Activated B cell treated with CpG ODN at 0.5 μM for 24 hours (primary cell): ENCODE data around the gene WNT11. TPM values are rescaled to one million over a fixed set of nuclear protein-coding genes. Genes with fewer than 3 reads are reported as not detected.
A peak's percentile ranks its signal among the peaks of the same experiment; 100 is the strongest.

Experiments used
- ATAC-seq: fragments of 200-7000 bp; cut with Tn5 transposase; one replicate; pipeline ENCODE4 v1.10.0; 2021; ENCODE audit warnings: low read depth, mild to moderate bottlenecking, moderate library complexity
- CTCF ChIA-PET: fragments of 350-600 bp; sonication (Branson Sonifier 250); formaldehyde crosslinking; loops from one replicate; lab custom pipeline; 2021; ENCODE audit warnings: antibody characterized with exemption; lab: Charles Lee
- POLR2A ChIA-PET: fragments of 350-600 bp; sonication (Branson Sonifier 250); formaldehyde crosslinking; loops from one replicate; lab custom pipeline; 2021; ENCODE audit warnings: antibody characterized with exemption; lab: Charles Lee
- DNase-seq: peaks from one replicate; pipeline ENCODE4 v3.0.0; 2022
- H3K27ac Mint-ChIP-seq: one replicate; pipeline ENCODE4 v1.8.0; 2020; ENCODE audit warnings: mixed read lengths
- H3K27me3 Mint-ChIP-seq: one replicate; pipeline ENCODE4 v1.8.0; 2021; ENCODE audit warnings: mixed read lengths
- H3K36me3 Mint-ChIP-seq: one replicate; pipeline ENCODE4 v1.8.0; 2021; ENCODE audit warnings: low read depth, mixed read lengths
- H3K4me1 Mint-ChIP-seq: one replicate; pipeline ENCODE4 v1.8.0; 2021; ENCODE audit warnings: mixed read lengths
- H3K4me3 Mint-ChIP-seq: one replicate; pipeline ENCODE4 v1.8.0; 2020; ENCODE audit warnings: mild to moderate bottlenecking, mixed read lengths
- H3K9me3 Mint-ChIP-seq: one replicate; pipeline ENCODE4 v1.8.0; 2020; ENCODE audit warnings: mixed read lengths
- CTCF ChIP-seq: fragments of 200-600 bp; IDR thresholded peaks from one replicate; pipeline ENCODE4 v1.8.0; 2022; ENCODE audit warnings: antibody characterized with exemption, mild to moderate bottlenecking
- intact Hi-C: fragments of 100-400 bp; cut with micrococcal nuclease; formaldehyde crosslinking; loops from one replicate; pipeline ENCODE4 v1.15.1; 2024
- total RNA-seq: library from RNA; stranded (reverse); gene quantifications from 2 replicates; pipeline ENCODE4 v1.2.3, GENCODE V29; 2022

The WNT11 gene
- total RNA-seq, 1 donor from 2014 or later = 0.16 TPM

GRCh38 chr11:76209375-76209972 is 3.2 kb upstream of the WNT11 start:
- H3K36me3 Mint-ChIP-seq = no peaks in the 10 kb centered on the region
- TF ChIP-seq CTCF = no peak
- ATAC-seq (no peak), DNase-seq (peak; percentile 38)
- no peak overlapping the region for H3K27ac Mint-ChIP-seq
- H3K4me3 Mint-ChIP-seq = peak overlapping the region; percentile 86
- peaks cover 32% of the 10 kb centered on the region for H3K27me3 Mint-ChIP-seq
- POLR2A ChIA-PET = interaction anchor here (0.7 kb wide), 1 partner anchor 324 kb away, joined by 3 read pairs; no protein-coding TSS in a partner anchor
- H3K9me3 Mint-ChIP-seq = no peaks in the 10 kb centered on the region
- CTCF ChIA-PET = interaction anchor here (0.6 to 5.4 kb wide), 14 partner anchors 10 to 610 kb away, joined by 3 to 103 read pairs (median 6); no protein-coding TSS in a partner anchor
- intact Hi-C loops = loop anchor here (1.0 to 10.0 kb wide), 6 partner anchors 57 to 805 kb away; no protein-coding TSS in a partner anchor
- peaks cover 23% of the 10 kb centered on the region for H3K4me1 Mint-ChIP-seq

- TF ChIP-seq CTCF = no peak
- no peaks in the 10 kb centered on the region for H3K9me3 Mint-ChIP-seq
- CTCF ChIA-PET = interaction anchor here (0.8 to 5.4 kb wide), 22 partner anchors 11 to 472 kb away, joined by 3 to 103 read pairs (median 6); no protein-coding TSS in a partner anchor
- POLR2A ChIA-PET = interaction anchor here (1.3 to 1.8 kb wide), 2 partner anchors 27 to 316 kb away, joined by 3 to 7 read pairs; no protein-coding TSS in a partner anchor
- peaks cover 23% of the 10 kb centered on the region for H3K4me1 Mint-ChIP-seq
- H3K36me3 Mint-ChIP-seq = no peaks in the 10 kb centered on the region
- intact Hi-C loops = loop anchor here (1.0 to 10.0 kb wide), 7 partner anchors 56 to 804 kb away; partner anchors contain the start of genes GVQW3 and THAP12
- H3K4me3 Mint-ChIP-seq = peak overlapping the region; percentile 86
- H3K27me3 Mint-ChIP-seq = peaks cover 40% of the 10 kb centered on the region
- DNase-seq = peak; percentile 78
- no peak overlapping the region for H3K27ac Mint-ChIP-seq
- peak; percentile 57 for ATAC-seq
These were observed 2.4 kb upstream of the WNT11 start for GRCh38 chr11:76208438-76209374.

GRCh38 chr11:76207642-76208401 is 1.5 kb upstream of the WNT11 start:
- intact Hi-C loops = loop anchor here (1.0 to 10.0 kb wide), 12 partner anchors 27 to 803 kb away; partner anchors contain the start of genes GVQW3 and THAP12
- POLR2A ChIA-PET = interaction anchor here (0.5 to 1.8 kb wide), 6 partner anchors 27 to 807 kb away, joined by 3 to 7 read pairs (median 4); no protein-coding TSS in a partner anchor

GRCh38 chr11:76206077-76206326 is 300 bp downstream of the WNT11 start:
- Mint-ChIP-seq H3K27me3 (peaks cover 30% of the 10 kb centered on the region), H3K9me3 (no peaks in the 10 kb centered on the region), H3K4me3 (peak overlapping the region; percentile 86), H3K36me3 (no peaks in the 10 kb centered on the region), H3K27ac (peak overlapping the region; percentile 18), H3K4me1 (peaks cover 23% of the 10 kb centered on the region)
- ChIA-PET CTCF (no interaction called here), POLR2A (no interaction called here)
- intact Hi-C loops = loop anchor here (2.0 to 10.0 kb wide), 5 partner anchors 54 to 801 kb away; no protein-coding TSS in a partner anchor
- DNase-seq = no peak
- TF ChIP-seq CTCF = no peak
- no peak for ATAC-seq

More at GRCh38 chr11:76207642-76208401, 1.5 kb upstream of the WNT11 start:
- CTCF ChIA-PET = interaction anchor here (0.7 to 5.4 kb wide), 32 partner anchors 9 to 1460 kb away, joined by 3 to 103 read pairs (median 5); no protein-coding TSS in a partner anchor
- peaks cover 23% of the 10 kb centered on the region for H3K4me1 Mint-ChIP-seq
- H3K9me3 Mint-ChIP-seq = no peaks in the 10 kb centered on the region
- peak; percentile 78 for TF ChIP-seq CTCF
- H3K27me3 Mint-ChIP-seq = peaks cover 40% of the 10 kb centered on the region
- H3K36me3 Mint-ChIP-seq = no peaks in the 10 kb centered on the region
- H3K4me3 Mint-ChIP-seq = peak overlapping the region; percentile 86
- DNase-seq (peak; percentile 80), ATAC-seq (peak; percentile 76)
- no peak overlapping the region for H3K27ac Mint-ChIP-seq
